ENCODE measurements around the gene BLACAT1. TPM values are rescaled to one million over a fixed set of nuclear protein-coding genes. Genes with fewer than 3 reads are reported as not detected.

BLACAT1 gene
- total and polyA plus RNA-seq, 2 of the 13 experiments (the other 11 are each of a cell fraction or from before 2014, with no cell fraction given) = 1.2 to 2.8 TPM

DNA sequence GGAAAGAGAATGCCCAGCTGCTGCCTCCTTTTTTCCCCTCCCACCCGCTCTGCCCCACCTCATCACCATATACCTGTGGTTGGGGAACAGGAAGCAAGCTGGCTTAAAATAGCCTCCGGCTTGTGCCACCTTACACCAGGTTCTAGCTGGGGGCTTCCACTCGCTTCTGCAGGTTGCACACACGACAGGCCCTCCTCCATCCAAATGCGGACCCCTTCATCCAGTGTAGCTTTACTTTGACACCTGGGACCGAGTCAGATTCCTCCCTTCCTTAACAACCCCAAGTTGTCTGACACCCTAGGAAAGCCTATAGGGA, 14.6 kb downstream of the BLACAT1 start:
- Histone ChIP-seq H3K79me2 (ENCODE audit: insufficient read depth, low read length) (no peaks in the 10 kb centered on the region), H3K4me1 (ENCODE audit: insufficient read depth, low read length) (peaks cover 76% of the 10 kb centered on the region), H2AFZ (ENCODE audit: low read length) (no peak overlapping the region), H3K27me3 (ENCODE audit: control insufficient read depth in 1 of 2, insufficient read depth in 2 of 2, low read length in 2 of 2) (peaks cover 0 to 1% of the 10 kb centered on the region in 2 experiments; a peak in 2 of 5 replicates), H3K4me2 (ENCODE audit: low read depth, low read length) (peak overlapping the region; percentile 52), H3K27ac (ENCODE audit: extremely low read length, insufficient read depth, low read length) (no peak overlapping the region), H4K20me1 (ENCODE audit: insufficient read depth, low read length) (peaks cover 6% of the 10 kb centered on the region; the same call in 1 of the 2 replicates), H3K4me3 (replicated peaks in 1 of 3; ENCODE audit: insufficient read depth in 1 of 3, low read depth in 2 of 3, low read length in 3 of 3) (no peak overlapping the region), H3K9ac (ENCODE audit: insufficient read depth, low read depth, low read length) (no peak overlapping the region), H3K36me3 (replicated peaks in 1 of 2; ENCODE audit: control insufficient read depth in 1 of 2, insufficient read depth in 2 of 2, low read length in 2 of 2) (no peaks in the 10 kb centered on the region), H3K9me3 (ENCODE audit: low read length) (no peaks in the 10 kb centered on the region)
- in situ Hi-C loops (cut with HindIII; ENCODE audit: extremely low pct_ligation_motif_present, low pct_unique_long_range_greater_than_20kb) (no loop called here), intact Hi-C loops (cut with micrococcal nuclease; ENCODE audit: unreplicated experiment) (no loop called here)
- TF ChIP-seq ZNF292 (CRISPR knock-in tag; IDR thresholded peaks at IDR 0.05; ENCODE audit: borderline replicate concordance, low read depth) = peak; percentile 6; the same call in 1 of the 2 replicates
- TF ChIP-seq, protein P1, sequence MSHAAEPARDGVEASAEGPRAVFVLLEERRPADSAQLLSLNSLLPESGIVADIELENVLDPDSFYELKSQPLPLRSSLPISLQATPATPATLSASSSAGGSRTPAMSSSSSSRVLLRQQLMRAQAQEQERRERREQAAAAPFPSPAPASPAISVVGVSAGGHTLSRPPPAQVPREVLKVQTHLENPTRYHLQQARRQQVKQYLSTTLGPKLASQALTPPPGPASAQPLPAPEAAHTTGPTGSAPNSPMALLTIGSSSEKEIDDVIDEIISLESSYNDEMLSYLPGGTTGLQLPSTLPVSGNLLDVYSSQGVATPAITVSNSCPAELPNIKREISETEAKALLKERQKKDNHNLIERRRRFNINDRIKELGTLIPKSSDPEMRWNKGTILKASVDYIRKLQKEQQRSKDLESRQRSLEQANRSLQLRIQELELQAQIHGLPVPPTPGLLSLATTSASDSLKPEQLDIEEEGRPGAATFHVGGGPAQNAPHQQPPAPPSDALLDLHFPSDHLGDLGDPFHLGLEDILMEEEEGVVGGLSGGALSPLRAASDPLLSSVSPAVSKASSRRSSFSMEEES (CRISPR knock-in tag; IDR thresholded peaks at IDR 0.05) = no peak
- no peak for TF ChIP-seq HCFC1 (IDR thresholded peaks at IDR 0.05; ENCODE audit: low read depth, low read length)
- no peak for TF ChIP-seq ZNF160 (CRISPR knock-in tag; IDR thresholded peaks at IDR 0.05)
- 0 out of 2 replicates have a peak, but pooled peaks have one; percentile 13 for TF ChIP-seq RBFOX2 (IDR thresholded peaks at IDR 0.05; ENCODE audit: low read depth, low read length)
- no peak for TF ChIP-seq CHD2 (IDR thresholded peaks at IDR 0.05; ENCODE audit: low read depth, low read length)
- peak; percentile 26; the same call in 1 of the 2 replicates for TF ChIP-seq YEATS4 (CRISPR knock-in tag; IDR thresholded peaks at IDR 0.05; ENCODE audit: borderline replicate concordance)
- TF ChIP-seq ZNF263 (CRISPR knock-in tag; IDR thresholded peaks at IDR 0.05) = 0 out of 2 replicates have a peak, but pooled peaks have one; percentile 3
- TF ChIP-seq, protein P2, sequence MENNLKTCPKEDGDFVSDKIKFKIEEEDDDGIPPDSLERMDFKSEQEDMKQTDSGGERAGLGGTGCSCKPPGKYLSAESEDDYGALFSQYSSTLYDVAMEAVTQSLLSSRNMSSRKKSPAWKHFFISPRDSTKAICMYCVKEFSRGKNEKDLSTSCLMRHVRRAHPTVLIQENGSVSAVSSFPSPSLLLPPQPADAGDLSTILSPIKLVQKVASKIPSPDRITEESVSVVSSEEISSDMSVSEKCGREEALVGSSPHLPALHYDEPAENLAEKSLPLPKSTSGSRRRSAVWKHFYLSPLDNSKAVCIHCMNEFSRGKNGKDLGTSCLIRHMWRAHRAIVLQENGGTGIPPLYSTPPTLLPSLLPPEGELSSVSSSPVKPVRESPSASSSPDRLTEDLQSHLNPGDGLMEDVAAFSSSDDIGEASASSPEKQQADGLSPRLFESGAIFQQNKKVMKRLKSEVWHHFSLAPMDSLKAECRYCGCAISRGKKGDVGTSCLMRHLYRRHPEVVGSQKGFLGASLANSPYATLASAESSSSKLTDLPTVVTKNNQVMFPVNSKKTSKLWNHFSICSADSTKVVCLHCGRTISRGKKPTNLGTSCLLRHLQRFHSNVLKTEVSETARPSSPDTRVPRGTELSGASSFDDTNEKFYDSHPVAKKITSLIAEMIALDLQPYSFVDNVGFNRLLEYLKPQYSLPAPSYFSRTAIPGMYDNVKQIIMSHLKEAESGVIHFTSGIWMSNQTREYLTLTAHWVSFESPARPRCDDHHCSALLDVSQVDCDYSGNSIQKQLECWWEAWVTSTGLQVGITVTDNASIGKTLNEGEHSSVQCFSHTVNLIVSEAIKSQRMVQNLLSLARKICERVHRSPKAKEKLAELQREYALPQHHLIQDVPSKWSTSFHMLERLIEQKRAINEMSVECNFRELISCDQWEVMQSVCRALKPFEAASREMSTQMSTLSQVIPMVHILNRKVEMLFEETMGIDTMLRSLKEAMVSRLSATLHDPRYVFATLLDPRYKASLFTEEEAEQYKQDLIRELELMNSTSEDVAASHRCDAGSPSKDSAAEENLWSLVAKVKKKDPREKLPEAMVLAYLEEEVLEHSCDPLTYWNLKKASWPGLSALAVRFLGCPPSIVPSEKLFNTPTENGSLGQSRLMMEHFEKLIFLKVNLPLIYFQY (CRISPR knock-in tag; IDR thresholded peaks at IDR 0.05; ENCODE audit: borderline replicate concordance) = no peak
- TF ChIP-seq, protein P3, sequence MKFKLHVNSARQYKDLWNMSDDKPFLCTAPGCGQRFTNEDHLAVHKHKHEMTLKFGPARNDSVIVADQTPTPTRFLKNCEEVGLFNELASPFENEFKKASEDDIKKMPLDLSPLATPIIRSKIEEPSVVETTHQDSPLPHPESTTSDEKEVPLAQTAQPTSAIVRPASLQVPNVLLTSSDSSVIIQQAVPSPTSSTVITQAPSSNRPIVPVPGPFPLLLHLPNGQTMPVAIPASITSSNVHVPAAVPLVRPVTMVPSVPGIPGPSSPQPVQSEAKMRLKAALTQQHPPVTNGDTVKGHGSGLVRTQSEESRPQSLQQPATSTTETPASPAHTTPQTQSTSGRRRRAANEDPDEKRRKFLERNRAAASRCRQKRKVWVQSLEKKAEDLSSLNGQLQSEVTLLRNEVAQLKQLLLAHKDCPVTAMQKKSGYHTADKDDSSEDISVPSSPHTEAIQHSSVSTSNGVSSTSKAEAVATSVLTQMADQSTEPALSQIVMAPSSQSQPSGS (CRISPR knock-in tag; IDR thresholded peaks at IDR 0.05) = no peak
- no peak for TF ChIP-seq ZSCAN29 (CRISPR knock-in tag; conservative IDR thresholded peaks at IDR 0.05)
- TF ChIP-seq, protein P4, sequence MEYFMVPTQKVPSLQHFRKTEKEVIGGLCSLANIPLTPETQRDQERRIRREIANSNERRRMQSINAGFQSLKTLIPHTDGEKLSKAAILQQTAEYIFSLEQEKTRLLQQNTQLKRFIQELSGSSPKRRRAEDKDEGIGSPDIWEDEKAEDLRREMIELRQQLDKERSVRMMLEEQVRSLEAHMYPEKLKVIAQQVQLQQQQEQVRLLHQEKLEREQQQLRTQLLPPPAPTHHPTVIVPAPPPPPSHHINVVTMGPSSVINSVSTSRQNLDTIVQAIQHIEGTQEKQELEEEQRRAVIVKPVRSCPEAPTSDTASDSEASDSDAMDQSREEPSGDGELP (IDR thresholded peaks at IDR 0.05; ENCODE audit: borderline replicate concordance, low read depth) = 0 out of 2 replicates have a peak, but pooled peaks have one; percentile 44
- no peak for TF ChIP-seq ZNF713 (CRISPR knock-in tag; IDR thresholded peaks at IDR 0.05)
- no TSS peak for BruUV-seq (replicated peaks)
- DNase-seq (ENCODE audit: low spot score) = no peak
- ChIA-PET CTCF (ENCODE audit: low intra/inter-chr PET ratio, low total read pairs) (no interaction called here), POLR2A (interaction anchor here (0.6 to 4.4 kb wide), 5 partner anchors 9 to 17 kb away, joined by 3 to 95 read pairs (median 4); no protein-coding TSS in a partner anchor)
- no peak for FAIRE-seq
- 53% methylated on average over 6 of the region's 6 CpGs for WGBS (ENCODE audit: low lambda C conversion rate)
- ATAC-seq = no peak

Measured in HepG2 (cell line).